ENCODE results near the gene KCTD1.

GRCh38 chr18:26497866-26498265 lies 50.5 kb downstream of the KCTD1 start:
- TF ChIP-seq CTCF (IDR thresholded peaks at IDR 0.05; ENCODE audit: poor library complexity) (no peak), EZH2 (IDR thresholded peaks at IDR 0.05; ENCODE audit: borderline replicate concordance) (no peak), EZH2phosphoT487 (IDR thresholded peaks at IDR 0.05; ENCODE audit: low read depth, severe bottlenecking, unreplicated experiment) (no peak)
